ENCODE measurements around the gene SETBP1. TPM values are rescaled to one million over a fixed set of nuclear protein-coding genes. Genes with fewer than 3 reads are reported as not detected.

The SETBP1 gene
- total RNA-seq, 1 donor from 2014 or later: 13.6 TPM

DNA sequence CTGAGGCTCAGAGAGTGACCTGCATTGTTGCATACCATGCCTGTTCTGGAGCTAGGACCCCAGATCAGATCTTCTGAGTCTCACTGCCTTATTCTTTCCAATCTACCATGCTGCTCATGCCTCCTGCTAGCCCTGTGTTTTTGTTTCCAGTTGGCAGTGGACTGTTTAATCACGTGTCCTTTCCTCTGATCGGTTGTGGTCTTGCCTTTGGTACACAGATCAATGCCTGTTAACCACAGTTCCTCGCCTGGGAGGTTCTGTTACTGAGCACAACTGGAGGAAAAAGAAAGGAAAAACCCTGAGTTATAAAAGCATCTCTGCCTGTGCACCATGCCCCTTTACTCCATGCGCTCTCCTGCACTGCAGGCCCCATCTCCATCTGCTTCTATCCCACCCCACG is 329.1 kb downstream of the SETBP1 start:
- Histone ChIP-seq H3K27me3 (ENCODE audit: control insufficient read depth in 3 of 3, insufficient read depth in 3 of 3, low read length in 3 of 3) (no peaks in the 10 kb centered on the region), H3K9ac (ENCODE audit: low read depth in 1 of 3, low read length in 3 of 3) (no peak overlapping the region), H3K27ac (ENCODE audit: low read depth, low read length) (no peak overlapping the region), H3K4me1 (ENCODE audit: control insufficient read depth in 3 of 3, insufficient read depth in 3 of 3, low read length in 3 of 3) (peaks cover 3 to 14% (median 8%) of the 10 kb centered on the region in 3 donors), H3K36me3 (ENCODE audit: control insufficient read depth in 3 of 3, insufficient read depth in 3 of 3, low read length in 3 of 3) (no peaks in the 10 kb centered on the region), H3K4me3 (ENCODE audit: low read length in 3 of 3) (no peak overlapping the region), H3K9me3 (ENCODE audit: control insufficient read depth in 3 of 3, low read length in 3 of 3) (no peaks in the 10 kb centered on the region)

- no peaks in the 10 kb centered on the region for H3K36me3 ChIP-seq (ENCODE audit: control insufficient read depth in 3 of 3, insufficient read depth in 3 of 3, low read length in 3 of 3)
- peaks cover 5 to 22% (median 16%) of the 10 kb centered on the region in 3 donors for H3K4me1 ChIP-seq (ENCODE audit: control insufficient read depth in 3 of 3, insufficient read depth in 3 of 3, low read length in 3 of 3)
- no peak overlapping the region for H3K9ac ChIP-seq (ENCODE audit: low read depth in 1 of 3, low read length in 3 of 3)
- no peaks in the 10 kb centered on the region for H3K9me3 ChIP-seq (ENCODE audit: control insufficient read depth in 3 of 3, low read length in 3 of 3)
- no peak overlapping the region for H3K4me3 ChIP-seq (ENCODE audit: low read length in 3 of 3)
- H3K27ac ChIP-seq (ENCODE audit: low read depth, low read length): no peak overlapping the region
- H3K27me3 ChIP-seq (ENCODE audit: control insufficient read depth in 3 of 3, insufficient read depth in 3 of 3, low read length in 3 of 3): no peaks in the 10 kb centered on the region
Measured at GRCh38 chr18:45012286-45012685, 331.6 kb downstream of the SETBP1 start.

DNA sequence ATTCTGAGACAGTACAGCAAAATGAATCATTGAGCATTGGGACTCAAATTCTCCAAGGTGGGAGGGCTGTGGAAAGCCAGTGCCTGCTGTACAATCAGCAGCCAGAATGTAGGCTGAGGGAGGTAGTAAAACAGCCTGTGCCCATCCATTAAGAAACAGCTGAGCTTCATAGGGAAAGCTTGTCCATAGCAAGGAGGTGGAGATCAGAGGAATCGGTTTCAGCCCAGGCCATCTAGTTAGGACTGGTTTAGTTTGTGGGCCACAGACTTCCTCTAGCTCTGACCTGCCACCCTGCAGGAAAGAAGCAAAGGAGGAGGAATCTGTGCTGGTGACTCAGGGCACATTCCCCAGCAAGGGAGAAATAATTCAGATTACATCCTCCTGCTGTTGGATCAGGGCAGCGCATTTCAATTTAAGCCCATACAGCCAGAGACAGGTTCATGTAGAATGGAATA is 333.4 kb downstream of the SETBP1 start:
- H3K9ac ChIP-seq (ENCODE audit: low read depth in 1 of 3, low read length in 3 of 3): no peak overlapping the region
- H3K27ac ChIP-seq (ENCODE audit: low read depth, low read length): no peak overlapping the region
- H3K9me3 ChIP-seq (ENCODE audit: control insufficient read depth in 3 of 3, low read length in 3 of 3): no peaks in the 10 kb centered on the region

GRCh38 chr18:45015788-45016128 is 335.1 kb downstream of the SETBP1 start:
- H3K9ac ChIP-seq (ENCODE audit: low read depth in 1 of 3, low read length in 3 of 3): no peak overlapping the region
- H3K4me1 ChIP-seq (ENCODE audit: control insufficient read depth in 3 of 3, insufficient read depth in 3 of 3, low read length in 3 of 3): peaks cover 6 to 19% (median 16%) of the 10 kb centered on the region in 3 donors
- H3K27me3 ChIP-seq (ENCODE audit: control insufficient read depth in 3 of 3, insufficient read depth in 3 of 3, low read length in 3 of 3): no peaks in the 10 kb centered on the region
- H3K9me3 ChIP-seq (ENCODE audit: control insufficient read depth in 3 of 3, low read length in 3 of 3): no peaks in the 10 kb centered on the region
- no peaks in the 10 kb centered on the region for H3K36me3 ChIP-seq (ENCODE audit: control insufficient read depth in 3 of 3, insufficient read depth in 3 of 3, low read length in 3 of 3)
- no peak overlapping the region for H3K4me3 ChIP-seq (ENCODE audit: low read length in 3 of 3)
- no peak overlapping the region for H3K27ac ChIP-seq (ENCODE audit: low read depth, low read length)

More for the DNA sequence above, 333.4 kb downstream of the SETBP1 start:
- Histone ChIP-seq H3K4me1 (ENCODE audit: control insufficient read depth in 3 of 3, insufficient read depth in 3 of 3, low read length in 3 of 3) (peaks cover 6 to 19% (median 16%) of the 10 kb centered on the region in 3 donors), H3K27me3 (ENCODE audit: control insufficient read depth in 3 of 3, insufficient read depth in 3 of 3, low read length in 3 of 3) (no peaks in the 10 kb centered on the region), H3K4me3 (ENCODE audit: low read length in 3 of 3) (no peak overlapping the region), H3K36me3 (ENCODE audit: control insufficient read depth in 3 of 3, insufficient read depth in 3 of 3, low read length in 3 of 3) (no peaks in the 10 kb centered on the region)

DNA sequence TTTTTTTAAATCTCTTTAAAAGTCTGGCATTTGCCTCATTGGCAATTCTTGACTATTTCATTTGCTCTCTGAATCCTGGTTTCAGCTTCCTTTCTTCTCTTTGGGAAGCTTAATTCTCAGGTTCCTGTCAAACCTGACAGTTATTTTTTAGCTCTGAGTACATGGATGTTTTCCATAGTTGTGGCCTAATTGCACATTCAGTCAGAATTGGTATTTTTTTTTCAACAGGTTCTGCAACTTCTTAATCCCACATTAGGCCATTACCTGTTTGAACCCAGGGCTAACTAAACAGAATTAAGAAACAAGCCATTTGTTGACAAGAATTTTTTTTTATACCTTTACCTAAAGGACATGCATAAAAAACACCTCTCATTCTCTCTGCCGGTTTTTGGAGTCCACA is 338.8 kb downstream of the SETBP1 start:
- H3K4me1 ChIP-seq (ENCODE audit: control insufficient read depth in 3 of 3, insufficient read depth in 3 of 3, low read length in 3 of 3): peaks cover 4 to 10% (median 7%) of the 10 kb centered on the region in 3 donors
- H3K36me3 ChIP-seq (ENCODE audit: control insufficient read depth in 3 of 3, insufficient read depth in 3 of 3, low read length in 3 of 3): no peaks in the 10 kb centered on the region
- no peaks in the 10 kb centered on the region for H3K27me3 ChIP-seq (ENCODE audit: control insufficient read depth in 3 of 3, insufficient read depth in 3 of 3, low read length in 3 of 3)
- H3K9me3 ChIP-seq (ENCODE audit: control insufficient read depth in 3 of 3, low read length in 3 of 3): no peaks in the 10 kb centered on the region
- H3K27ac ChIP-seq (ENCODE audit: low read depth, low read length): no peak overlapping the region
- H3K4me3 ChIP-seq (ENCODE audit: low read length in 3 of 3): no peak overlapping the region
- no peak overlapping the region for H3K9ac ChIP-seq (ENCODE audit: low read depth in 1 of 3, low read length in 3 of 3)

GRCh38 chr18:45023519-45023918 is 342.8 kb downstream of the SETBP1 start:
- Histone ChIP-seq H3K9ac (ENCODE audit: low read depth in 1 of 3, low read length in 3 of 3) (no peak overlapping the region), H3K27ac (ENCODE audit: low read depth, low read length) (no peak overlapping the region), H3K4me3 (ENCODE audit: low read length in 3 of 3) (no peak overlapping the region), H3K27me3 (ENCODE audit: control insufficient read depth in 3 of 3, insufficient read depth in 3 of 3, low read length in 3 of 3) (no peaks in the 10 kb centered on the region), H3K36me3 (ENCODE audit: control insufficient read depth in 3 of 3, insufficient read depth in 3 of 3, low read length in 3 of 3) (no peaks in the 10 kb centered on the region), H3K9me3 (ENCODE audit: control insufficient read depth in 3 of 3, low read length in 3 of 3) (no peaks in the 10 kb centered on the region), H3K4me1 (ENCODE audit: control insufficient read depth in 3 of 3, insufficient read depth in 3 of 3, low read length in 3 of 3) (no peaks in the 10 kb centered on the region)

- H3K9ac ChIP-seq (ENCODE audit: low read depth in 1 of 3, low read length in 3 of 3): no peak overlapping the region
- no peaks in the 10 kb centered on the region for H3K9me3 ChIP-seq (ENCODE audit: control insufficient read depth in 3 of 3, low read length in 3 of 3)
- no peaks in the 10 kb centered on the region for H3K27me3 ChIP-seq (ENCODE audit: control insufficient read depth in 3 of 3, insufficient read depth in 3 of 3, low read length in 3 of 3)
- H3K4me1 ChIP-seq (ENCODE audit: control insufficient read depth in 3 of 3, insufficient read depth in 3 of 3, low read length in 3 of 3): no peaks in the 10 kb centered on the region
- H3K36me3 ChIP-seq (ENCODE audit: control insufficient read depth in 3 of 3, insufficient read depth in 3 of 3, low read length in 3 of 3): no peaks in the 10 kb centered on the region
- H3K27ac ChIP-seq (ENCODE audit: low read depth, low read length): no peak overlapping the region
- no peak overlapping the region for H3K4me3 ChIP-seq (ENCODE audit: low read length in 3 of 3)
Measured at GRCh38 chr18:45024357-45025088, 343.8 kb downstream of the SETBP1 start.

GRCh38 chr18:45025089-45025450 is 344.4 kb downstream of the SETBP1 start:
- H3K27ac ChIP-seq (ENCODE audit: low read depth, low read length): no peak overlapping the region
- no peaks in the 10 kb centered on the region for H3K4me1 ChIP-seq (ENCODE audit: control insufficient read depth in 3 of 3, insufficient read depth in 3 of 3, low read length in 3 of 3)
- no peaks in the 10 kb centered on the region for H3K27me3 ChIP-seq (ENCODE audit: control insufficient read depth in 3 of 3, insufficient read depth in 3 of 3, low read length in 3 of 3)
- H3K36me3 ChIP-seq (ENCODE audit: control insufficient read depth in 3 of 3, insufficient read depth in 3 of 3, low read length in 3 of 3): no peaks in the 10 kb centered on the region
- no peaks in the 10 kb centered on the region for H3K9me3 ChIP-seq (ENCODE audit: control insufficient read depth in 3 of 3, low read length in 3 of 3)
- no peak overlapping the region for H3K9ac ChIP-seq (ENCODE audit: low read depth in 1 of 3, low read length in 3 of 3)
- no peak overlapping the region for H3K4me3 ChIP-seq (ENCODE audit: low read length in 3 of 3)

GRCh38 chr18:45026162-45026561 is 345.5 kb downstream of the SETBP1 start:
- no peak overlapping the region for H3K9ac ChIP-seq (ENCODE audit: low read depth in 1 of 3, low read length in 3 of 3)
- no peaks in the 10 kb centered on the region for H3K27me3 ChIP-seq (ENCODE audit: control insufficient read depth in 3 of 3, insufficient read depth in 3 of 3, low read length in 3 of 3)
- no peak overlapping the region for H3K4me3 ChIP-seq (ENCODE audit: low read length in 3 of 3)
- no peaks in the 10 kb centered on the region for H3K4me1 ChIP-seq (ENCODE audit: control insufficient read depth in 3 of 3, insufficient read depth in 3 of 3, low read length in 3 of 3)
- H3K36me3 ChIP-seq (ENCODE audit: control insufficient read depth in 3 of 3, insufficient read depth in 3 of 3, low read length in 3 of 3): no peaks in the 10 kb centered on the region
- H3K27ac ChIP-seq (ENCODE audit: low read depth, low read length): no peak overlapping the region
- H3K9me3 ChIP-seq (ENCODE audit: control insufficient read depth in 3 of 3, low read length in 3 of 3): no peaks in the 10 kb centered on the region

DNA sequence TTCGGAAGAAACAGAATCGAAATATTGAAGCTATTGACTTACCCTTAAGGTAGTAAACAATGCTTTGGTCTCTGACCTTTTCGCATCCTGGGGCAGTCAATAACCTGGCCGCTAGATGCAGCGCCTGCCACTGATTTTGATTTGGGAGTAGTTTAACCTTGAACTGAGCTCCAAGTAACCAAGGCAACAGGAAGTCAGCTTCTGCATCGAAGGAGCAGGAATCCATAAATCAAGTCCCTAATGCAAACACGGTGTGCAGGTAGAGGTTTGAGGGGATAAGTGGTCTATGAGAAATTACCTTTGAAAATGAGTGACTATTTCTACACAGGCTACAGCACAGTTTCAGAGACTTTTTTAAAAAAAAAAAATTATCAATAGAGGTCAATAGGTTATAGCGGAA is 353.5 kb downstream of the SETBP1 start:
- Histone ChIP-seq H3K9ac (ENCODE audit: low read depth in 1 of 3, low read length in 3 of 3) (no peak overlapping the region), H3K9me3 (ENCODE audit: control insufficient read depth in 3 of 3, low read length in 3 of 3) (no peaks in the 10 kb centered on the region), H3K27ac (ENCODE audit: low read depth, low read length) (no peak overlapping the region), H3K4me1 (ENCODE audit: control insufficient read depth in 3 of 3, insufficient read depth in 3 of 3, low read length in 3 of 3) (no peaks in the 10 kb centered on the region), H3K36me3 (ENCODE audit: control insufficient read depth in 3 of 3, insufficient read depth in 3 of 3, low read length in 3 of 3) (peaks cover 0 to 1% (median 0%) of the 10 kb centered on the region in 3 donors), H3K27me3 (ENCODE audit: control insufficient read depth in 3 of 3, insufficient read depth in 3 of 3, low read length in 3 of 3) (no peaks in the 10 kb centered on the region), H3K4me3 (ENCODE audit: low read length in 3 of 3) (no peak overlapping the region)

All from skeletal muscle tissue (tissue), 4 donors.